Measurements from ENCODE around the gene HAVCR2.

- no peak for TF ChIP-seq EZH2 (IDR thresholded peaks at IDR 0.05; ENCODE audit: borderline replicate concordance, low read depth, low read length, severe bottlenecking)
- TF ChIP-seq, protein P1, sequence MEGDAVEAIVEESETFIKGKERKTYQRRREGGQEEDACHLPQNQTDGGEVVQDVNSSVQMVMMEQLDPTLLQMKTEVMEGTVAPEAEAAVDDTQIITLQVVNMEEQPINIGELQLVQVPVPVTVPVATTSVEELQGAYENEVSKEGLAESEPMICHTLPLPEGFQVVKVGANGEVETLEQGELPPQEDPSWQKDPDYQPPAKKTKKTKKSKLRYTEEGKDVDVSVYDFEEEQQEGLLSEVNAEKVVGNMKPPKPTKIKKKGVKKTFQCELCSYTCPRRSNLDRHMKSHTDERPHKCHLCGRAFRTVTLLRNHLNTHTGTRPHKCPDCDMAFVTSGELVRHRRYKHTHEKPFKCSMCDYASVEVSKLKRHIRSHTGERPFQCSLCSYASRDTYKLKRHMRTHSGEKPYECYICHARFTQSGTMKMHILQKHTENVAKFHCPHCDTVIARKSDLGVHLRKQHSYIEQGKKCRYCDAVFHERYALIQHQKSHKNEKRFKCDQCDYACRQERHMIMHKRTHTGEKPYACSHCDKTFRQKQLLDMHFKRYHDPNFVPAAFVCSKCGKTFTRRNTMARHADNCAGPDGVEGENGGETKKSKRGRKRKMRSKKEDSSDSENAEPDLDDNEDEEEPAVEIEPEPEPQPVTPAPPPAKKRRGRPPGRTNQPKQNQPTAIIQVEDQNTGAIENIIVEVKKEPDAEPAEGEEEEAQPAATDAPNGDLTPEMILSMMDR (IDR thresholded peaks at IDR 0.05; ENCODE audit: borderline replicate concordance, extremely low read depth, low read length, poor library complexity, severe bottlenecking): no peak
These were observed at the start of gene HAVCR2 for GRCh38 chr5:157108976-157109375.
